KBM-7 (cell line): ENCODE results near the gene FKRP.
"Not testable (repeated sequence)": the region's sequence is repeated elsewhere in the genome, so short reads cannot be mapped to it uniquely, and the experiment has no call there.

Experiments
- DNase-seq: peaks from one replicate; pipeline ENCODE4 v3.0.0-alpha.2; 2015
- in situ Hi-C: fragments of 300-500 bp; cut with MboI; formaldehyde crosslinking; loops from 2 replicates; pipeline ENCODE4 v1.14.3; 2020; ENCODE audit warnings: low sequenced_read_pairs, low pct_unique_long_range_greater_than_20kb, mixed read lengths

The FKRP gene

DNA sequence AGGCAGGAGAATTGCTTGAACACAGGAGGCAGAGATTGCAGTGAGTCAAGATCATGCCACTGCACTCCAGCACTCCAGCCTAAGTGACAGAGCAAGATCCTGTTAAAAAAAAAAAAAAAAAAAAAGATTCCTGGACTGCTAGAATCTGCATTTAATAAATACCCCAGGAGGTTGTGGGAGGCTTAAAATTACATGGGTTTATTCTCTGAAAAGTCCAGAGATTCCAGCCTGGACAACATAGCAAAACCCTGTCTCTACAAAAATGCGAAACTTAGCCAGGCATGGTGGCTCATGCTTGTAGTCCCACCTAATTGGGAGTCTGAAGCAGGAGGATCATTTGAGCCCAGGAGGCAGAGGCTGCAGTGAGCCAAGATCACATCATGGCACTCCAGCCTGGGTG lies 52.0 kb downstream of the FKRP start:
- in situ Hi-C loops = no loop called here
- DNase-seq = no peak

DNA sequence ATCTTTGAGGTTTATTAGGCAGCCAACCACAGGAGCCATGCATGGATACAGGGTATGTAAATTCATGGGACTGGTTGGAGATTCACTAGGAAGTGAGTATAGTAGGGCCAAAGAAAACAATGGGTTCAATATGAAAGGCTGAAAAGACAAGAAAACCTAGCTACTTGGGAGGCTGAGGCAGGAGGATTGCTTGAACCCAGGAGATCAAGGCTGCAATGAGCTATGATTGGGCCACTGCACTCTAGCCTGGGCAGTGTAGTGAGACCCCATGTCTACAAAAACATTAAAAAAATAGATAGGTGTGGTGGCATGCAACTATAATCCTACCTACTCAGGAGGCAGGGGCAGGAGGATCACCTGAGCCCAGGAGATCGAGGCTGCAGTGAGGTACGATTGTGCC lies 52.9 kb downstream of the FKRP start:
- in situ Hi-C loops = no loop called here
- no peak for DNase-seq

DNA sequence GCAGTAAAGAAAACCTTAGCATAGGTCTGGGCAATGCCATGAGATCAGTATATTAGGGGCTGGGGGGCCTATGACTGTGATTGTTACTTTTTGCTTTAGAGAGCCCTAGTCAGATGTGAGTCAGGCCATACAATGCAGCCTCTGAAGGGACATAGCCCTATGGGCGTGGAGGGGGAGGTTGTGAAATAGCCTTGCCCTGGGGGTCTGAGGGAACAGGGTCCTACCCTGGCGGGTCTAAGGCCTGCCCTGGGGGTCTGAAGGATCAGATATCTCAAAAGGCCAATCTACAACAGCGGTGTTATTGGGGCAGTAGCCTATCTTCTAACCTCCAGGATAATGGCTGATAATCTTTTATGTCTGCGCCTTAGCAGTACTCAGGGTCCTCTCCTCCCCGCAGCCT lies 56.3 kb downstream of the FKRP start:
- in situ Hi-C loops = no loop called here
- DNase-seq = no peak

DNA sequence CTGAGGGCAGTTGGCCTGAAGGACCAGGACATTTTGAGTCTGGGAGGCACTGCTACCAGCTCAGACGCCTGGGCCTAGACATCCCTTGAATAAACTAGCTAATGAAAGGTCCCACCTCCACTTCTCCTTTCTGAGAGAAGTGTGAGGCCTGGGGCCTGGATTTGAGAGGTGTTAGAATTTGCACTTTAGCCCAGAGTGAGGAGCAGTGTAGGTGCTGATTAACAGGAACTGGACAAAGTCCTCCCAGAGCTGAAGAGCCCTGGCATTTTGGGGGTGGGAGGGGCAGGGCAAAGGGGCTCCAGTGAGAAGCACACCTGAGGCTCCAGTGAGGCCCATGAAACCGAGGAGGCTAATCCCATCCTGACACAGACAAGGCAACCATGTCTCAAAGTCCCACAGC lies 57.7 kb downstream of the FKRP start:
- DNase-seq = no peak
- in situ Hi-C loops = no loop called here

DNA sequence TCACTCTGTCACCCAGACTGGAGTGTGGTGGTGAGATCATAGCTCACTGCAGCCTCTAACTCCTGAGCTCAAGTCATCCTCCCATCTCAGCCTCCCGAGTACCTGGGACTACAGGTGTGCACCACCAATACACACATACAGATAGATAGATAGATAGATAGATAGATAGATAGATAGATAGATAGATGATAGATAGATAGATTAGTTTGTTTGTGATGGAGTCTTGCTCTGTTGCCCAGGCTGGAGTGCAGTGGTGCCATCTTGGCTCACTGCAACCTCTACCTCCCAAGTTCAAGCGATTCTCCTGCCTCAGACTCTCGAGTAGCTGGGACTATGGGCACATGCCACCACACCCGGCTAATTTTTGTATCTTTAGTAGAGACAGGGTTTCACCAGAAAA lies 58.6 kb downstream of the FKRP start:
- in situ Hi-C loops, DNase-seq: not testable (repeated sequence)

DNA sequence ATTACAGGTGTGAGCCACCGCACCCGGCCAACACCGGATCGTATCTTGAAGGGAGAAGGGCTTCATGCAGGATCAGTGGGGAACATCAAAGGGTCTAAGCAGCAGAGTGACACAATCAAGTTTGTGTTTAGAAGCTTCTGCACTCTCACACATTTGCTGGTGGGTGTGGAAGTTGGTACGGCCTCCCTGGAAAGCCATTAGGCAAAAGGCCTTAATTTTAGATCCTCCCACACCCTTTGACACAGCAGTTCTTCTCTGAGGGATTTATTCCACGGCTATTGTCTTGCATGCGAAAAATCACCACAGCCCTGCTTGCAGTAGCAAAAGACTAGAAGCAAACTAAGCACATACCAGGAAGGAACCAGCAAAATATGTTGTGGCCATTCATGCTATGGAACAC lies 60.8 kb downstream of the FKRP start:
- no peak for DNase-seq
- in situ Hi-C loops = no loop called here
